ENCODE results near the gene CTIF.

Gene CTIF

GRCh38 chr18:48576457-48576771, 37.6 kb downstream of the CTIF start:
- Histone ChIP-seq H3K27ac (no peak overlapping the region), H3K79me2 (peaks cover 21% of the 10 kb centered on the region), H2AFZ (no peak overlapping the region), H3K9ac (no peak overlapping the region), H3K4me2 (ENCODE audit: low read length) (no peak overlapping the region), H3K9me3 (ENCODE audit: control insufficient read depth, low read length) (no peaks in the 10 kb centered on the region), H3K27me3 (ENCODE audit: control insufficient read depth, insufficient read depth, low read length) (no peaks in the 10 kb centered on the region), H3K4me1 (no peaks in the 10 kb centered on the region), H3K36me3 (ENCODE audit: control insufficient read depth, insufficient read depth, low read length) (no peaks in the 10 kb centered on the region), H3K4me3 (ENCODE audit: low read depth, low read length) (no peak overlapping the region)
- no peak for TF ChIP-seq CTCF (IDR thresholded peaks at IDR 0.05)

GRCh38 chr18:48577478-48578190, 38.8 kb downstream of the CTIF start:
- Histone ChIP-seq H3K36me3 (ENCODE audit: control insufficient read depth, insufficient read depth, low read length) (no peaks in the 10 kb centered on the region), H3K4me2 (ENCODE audit: low read length) (no peak overlapping the region), H3K9me3 (ENCODE audit: control insufficient read depth, low read length) (no peaks in the 10 kb centered on the region), H2AFZ (no peak overlapping the region), H3K27me3 (ENCODE audit: control insufficient read depth, insufficient read depth, low read length) (no peaks in the 10 kb centered on the region), H3K9ac (no peak overlapping the region), H3K4me1 (no peaks in the 10 kb centered on the region), H3K4me3 (ENCODE audit: low read depth, low read length) (no peak overlapping the region), H3K27ac (no peak overlapping the region), H3K79me2 (peaks cover 21% of the 10 kb centered on the region)
- no peak for TF ChIP-seq CTCF (IDR thresholded peaks at IDR 0.05)

- TF ChIP-seq CTCF (IDR thresholded peaks at IDR 0.05): no peak
- Histone ChIP-seq H3K27ac (no peak overlapping the region), H2AFZ (no peak overlapping the region), H3K9ac (no peak overlapping the region), H3K9me3 (ENCODE audit: control insufficient read depth, low read length) (no peaks in the 10 kb centered on the region), H3K79me2 (peaks cover 18% of the 10 kb centered on the region), H3K4me1 (no peaks in the 10 kb centered on the region), H3K36me3 (ENCODE audit: control insufficient read depth, insufficient read depth, low read length) (no peaks in the 10 kb centered on the region), H3K4me3 (ENCODE audit: low read depth, low read length) (no peak overlapping the region), H3K27me3 (ENCODE audit: control insufficient read depth, insufficient read depth, low read length) (no peaks in the 10 kb centered on the region), H3K4me2 (ENCODE audit: low read length) (no peak overlapping the region)
Observed at GRCh38 chr18:48578289-48578688, 39.5 kb downstream of the CTIF start.

GRCh38 chr18:48580066-48580465, 41.2 kb downstream of the CTIF start:
- Histone ChIP-seq H3K27ac (no peak overlapping the region), H3K4me1 (no peaks in the 10 kb centered on the region), H3K36me3 (ENCODE audit: control insufficient read depth, insufficient read depth, low read length) (no peaks in the 10 kb centered on the region), H3K4me2 (ENCODE audit: low read length) (no peak overlapping the region), H3K27me3 (ENCODE audit: control insufficient read depth, insufficient read depth, low read length) (no peaks in the 10 kb centered on the region), H3K4me3 (ENCODE audit: low read depth, low read length) (no peak overlapping the region), H3K9ac (no peak overlapping the region), H3K79me2 (peaks cover 21% of the 10 kb centered on the region), H2AFZ (no peak overlapping the region), H3K9me3 (ENCODE audit: control insufficient read depth, low read length) (no peaks in the 10 kb centered on the region)
- no peak for TF ChIP-seq CTCF (IDR thresholded peaks at IDR 0.05)

GRCh38 chr18:48580782-48581181, 42.0 kb downstream of the CTIF start:
- Histone ChIP-seq H3K4me2 (ENCODE audit: low read length) (no peak overlapping the region), H3K79me2 (peaks cover 21% of the 10 kb centered on the region), H3K9ac (no peak overlapping the region), H3K9me3 (ENCODE audit: control insufficient read depth, low read length) (no peaks in the 10 kb centered on the region), H2AFZ (no peak overlapping the region), H3K27me3 (ENCODE audit: control insufficient read depth, insufficient read depth, low read length) (no peaks in the 10 kb centered on the region), H3K27ac (no peak overlapping the region), H3K4me1 (no peaks in the 10 kb centered on the region), H3K4me3 (ENCODE audit: low read depth, low read length) (no peak overlapping the region), H3K36me3 (ENCODE audit: control insufficient read depth, insufficient read depth, low read length) (no peaks in the 10 kb centered on the region)
- TF ChIP-seq CTCF (IDR thresholded peaks at IDR 0.05): no peak
